HepG2 (cell line): ENCODE results near the gene DUSP9.
A peak's percentile ranks its signal among the peaks of the same experiment; 100 is the strongest.

ENCODE experiments used
- HCFC1 ChIP-seq: fragments of 150-350 bp; IDR thresholded peaks from 2 replicates; pipeline ENCODE4 v1.6.1; 2014; ENCODE audit warnings: low read depth, low read length
- POLR2A ChIP-seq, 2 experiments: IDR thresholded peaks; 2 replicates each; pipeline ENCODE4 v1.6.1; 2011; ENCODE audit warnings: low read depth in 2 of 2, low read length in 2 of 2, mild to moderate bottlenecking in 1 of 2, moderate library complexity in 1 of 2; ENCODE audit not compliant: insufficient read depth in 1 of 2
- RFX1 ChIP-seq: fragments of 450-650 bp; IDR thresholded peaks from 2 replicates; pipeline ENCODE4 v1.6.1; 2017

DNA sequence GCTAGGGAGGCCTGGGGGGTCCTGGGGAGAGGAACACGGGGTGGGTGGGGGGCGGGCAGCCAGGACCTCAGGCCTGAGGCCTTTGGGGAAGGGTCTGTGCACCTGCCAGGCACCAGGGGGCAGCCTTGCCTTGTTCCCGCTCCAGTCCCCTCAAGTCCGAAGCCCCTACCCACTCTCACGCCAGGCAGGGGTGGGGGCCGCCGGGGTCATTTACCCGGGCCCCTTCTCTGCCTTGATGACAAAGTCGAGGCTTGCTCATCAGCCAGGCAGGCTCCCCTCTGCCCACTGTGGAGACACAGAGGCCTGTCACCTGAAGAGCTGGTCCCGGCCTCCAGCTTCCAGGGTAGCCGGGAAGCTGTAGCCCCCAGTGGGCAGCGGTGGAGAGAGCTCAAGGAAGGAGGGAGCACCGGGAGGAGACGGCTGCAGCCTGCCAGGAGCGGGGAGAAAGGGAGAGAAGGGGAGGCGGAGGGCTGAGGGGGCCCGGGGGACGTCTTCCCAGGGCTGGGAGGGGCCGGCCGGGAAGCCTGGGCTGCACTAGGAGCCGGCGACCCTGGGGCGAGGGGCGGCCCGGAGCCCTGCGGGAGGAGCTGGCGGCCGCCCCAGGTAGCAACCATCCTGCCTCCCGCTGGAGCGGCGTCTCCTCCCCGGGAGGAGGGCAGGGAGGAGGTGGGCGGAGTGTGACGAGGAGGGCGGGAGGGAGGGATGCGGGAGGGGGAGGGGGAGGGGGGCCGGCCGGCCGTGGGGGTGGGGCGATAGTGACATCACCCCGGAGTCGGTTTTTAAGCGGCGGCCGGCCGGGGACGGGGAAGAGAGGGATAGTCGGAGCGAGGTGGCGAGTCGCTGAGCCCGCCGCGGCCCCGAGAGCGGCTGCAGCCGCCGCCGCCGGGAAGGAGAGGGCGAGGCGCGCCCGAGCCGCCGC lies 40.4 kb downstream of the DUSP9 start, which contains the start of gene SLC6A8:
- TF ChIP-seq RFX1 (no peak), HCFC1 (no peak), POLR2A (IDR thresholded peaks at IDR 0.05; ENCODE audit: insufficient read depth in 1 of 2, low read depth in 2 of 2, low read length in 2 of 2) (peak in 1 of 2 experiments; percentile 50; a peak in 1 of 4 replicates)
